ENCODE measurements around the gene TOLLIP.
"Not testable (repeated sequence)": the region's sequence is repeated elsewhere in the genome, so short reads cannot be mapped to it uniquely, and the experiment has no call there.

TOLLIP gene

GRCh38 chr11:1253103-1253485 is 56.3 kb downstream of the TOLLIP start:
- peaks cover 22% of the 10 kb centered on the region for H3K9me3 ChIP-seq (ENCODE audit: control insufficient read depth, insufficient read depth, low read length)
- TF ChIP-seq EZH2phosphoT487 (IDR thresholded peaks at IDR 0.05; ENCODE audit: borderline replicate concordance, low read length): no peak
- TF ChIP-seq CTCF (IDR thresholded peaks at IDR 0.05; ENCODE audit: low read depth, low read length, poor library complexity, severe bottlenecking): no peak
- H3K9me2 ChIP-seq (replicated peaks; ENCODE audit: control insufficient read depth, low read length): no peaks in the 10 kb centered on the region

GRCh38 chr11:1252371-1253102 is 56.9 kb downstream of the TOLLIP start:
- Histone ChIP-seq H3K27ac (ENCODE audit: low read depth, low read length) (no peak overlapping the region), H3K27me3 (ENCODE audit: control insufficient read depth, low read length) (no peaks in the 10 kb centered on the region), H3K4me2 (ENCODE audit: low read length) (no peak overlapping the region), H3K9me3 (ENCODE audit: control insufficient read depth, insufficient read depth, low read length) (peaks cover 22% of the 10 kb centered on the region), H4K20me1 (ENCODE audit: control insufficient read depth, insufficient read depth, low read depth, low read length) (no peaks in the 10 kb centered on the region), H3K79me2 (ENCODE audit: control insufficient read depth, low read length) (no peaks in the 10 kb centered on the region), H3K4me3 (ENCODE audit: low read length) (no peak overlapping the region), H3F3A (ENCODE audit: control insufficient read depth, insufficient read depth) (no peaks in the 10 kb centered on the region), H3K4me1 (ENCODE audit: control insufficient read depth, low read length) (no peaks in the 10 kb centered on the region), H3K9me2 (replicated peaks; ENCODE audit: control insufficient read depth, low read length) (no peaks in the 10 kb centered on the region), H3K36me3 (ENCODE audit: control insufficient read depth, low read length) (no peaks in the 10 kb centered on the region)
- TF ChIP-seq CTCF (IDR thresholded peaks at IDR 0.05; ENCODE audit: low read depth, low read length, poor library complexity, severe bottlenecking) (no peak), EZH2phosphoT487 (IDR thresholded peaks at IDR 0.05; ENCODE audit: borderline replicate concordance, low read length) (no peak)

More at GRCh38 chr11:1253103-1253485, 56.3 kb downstream of the TOLLIP start:
- no peaks in the 10 kb centered on the region for H3F3A ChIP-seq (ENCODE audit: control insufficient read depth, insufficient read depth)
- no peak overlapping the region for H3K4me3 ChIP-seq (ENCODE audit: low read length)
- no peak overlapping the region for H3K27ac ChIP-seq (ENCODE audit: low read depth, low read length)
- no peaks in the 10 kb centered on the region for H3K27me3 ChIP-seq (ENCODE audit: control insufficient read depth, low read length)
- no peak overlapping the region for H3K4me2 ChIP-seq (ENCODE audit: low read length)
- H3K4me1 ChIP-seq (ENCODE audit: control insufficient read depth, low read length): no peaks in the 10 kb centered on the region
- no peaks in the 10 kb centered on the region for H4K20me1 ChIP-seq (ENCODE audit: control insufficient read depth, insufficient read depth, low read depth, low read length)
- no peaks in the 10 kb centered on the region for H3K79me2 ChIP-seq (ENCODE audit: control insufficient read depth, low read length)
- H3K36me3 ChIP-seq (ENCODE audit: control insufficient read depth, low read length): no peaks in the 10 kb centered on the region

- TF ChIP-seq EZH2phosphoT487 (IDR thresholded peaks at IDR 0.05; ENCODE audit: borderline replicate concordance, low read length) (no peak), CTCF (IDR thresholded peaks at IDR 0.05; ENCODE audit: low read depth, low read length, poor library complexity, severe bottlenecking) (no peak)
- H3F3A ChIP-seq (ENCODE audit: control insufficient read depth, insufficient read depth): no peaks in the 10 kb centered on the region
- H4K20me1 ChIP-seq (ENCODE audit: control insufficient read depth, insufficient read depth, low read depth, low read length): no peaks in the 10 kb centered on the region
- no peaks in the 10 kb centered on the region for H3K27me3 ChIP-seq (ENCODE audit: control insufficient read depth, low read length)
- H3K36me3 ChIP-seq (ENCODE audit: control insufficient read depth, low read length): no peaks in the 10 kb centered on the region
- H3K79me2 ChIP-seq (ENCODE audit: control insufficient read depth, low read length): no peaks in the 10 kb centered on the region
- no peak overlapping the region for H3K4me3 ChIP-seq (ENCODE audit: low read length)
- H3K9me3 ChIP-seq (ENCODE audit: control insufficient read depth, insufficient read depth, low read length): peaks cover 22% of the 10 kb centered on the region
- no peaks in the 10 kb centered on the region for H3K9me2 ChIP-seq (replicated peaks; ENCODE audit: control insufficient read depth, low read length)
- H3K27ac ChIP-seq (ENCODE audit: low read depth, low read length): no peak overlapping the region
- no peak overlapping the region for H3K4me2 ChIP-seq (ENCODE audit: low read length)
- H3K4me1 ChIP-seq (ENCODE audit: control insufficient read depth, low read length): no peaks in the 10 kb centered on the region
Measured at GRCh38 chr11:1251236-1251770, 58.1 kb downstream of the TOLLIP start.

GRCh38 chr11:1250411-1250810 is 59.0 kb downstream of the TOLLIP start:
- H3K27ac ChIP-seq (ENCODE audit: low read depth, low read length); H3K4me2 ChIP-seq (ENCODE audit: low read length); H3K36me3 ChIP-seq (ENCODE audit: control insufficient read depth, low read length); H4K20me1 ChIP-seq (ENCODE audit: control insufficient read depth, insufficient read depth, low read depth, low read length); H3K4me3 ChIP-seq (ENCODE audit: low read length); H3F3A ChIP-seq (ENCODE audit: control insufficient read depth, insufficient read depth); H3K27me3 ChIP-seq (ENCODE audit: control insufficient read depth, low read length); H3K79me2 ChIP-seq (ENCODE audit: control insufficient read depth, low read length); H3K9me2 ChIP-seq (replicated peaks; ENCODE audit: control insufficient read depth, low read length); H3K4me1 ChIP-seq (ENCODE audit: control insufficient read depth, low read length): not testable (repeated sequence)
- H3K9me3 ChIP-seq (ENCODE audit: control insufficient read depth, insufficient read depth, low read length): peaks cover 22% of the 10 kb centered on the region

GRCh38 chr11:1248951-1249350 is 60.5 kb downstream of the TOLLIP start:
- not testable (repeated sequence) for H3K27me3 ChIP-seq (ENCODE audit: control insufficient read depth, low read length); H4K20me1 ChIP-seq (ENCODE audit: control insufficient read depth, insufficient read depth, low read depth, low read length); H3F3A ChIP-seq (ENCODE audit: control insufficient read depth, insufficient read depth); H3K9me2 ChIP-seq (replicated peaks; ENCODE audit: control insufficient read depth, low read length); H3K4me1 ChIP-seq (ENCODE audit: control insufficient read depth, low read length); H3K4me2 ChIP-seq (ENCODE audit: low read length); H3K4me3 ChIP-seq (ENCODE audit: low read length); H3K79me2 ChIP-seq (ENCODE audit: control insufficient read depth, low read length); H3K27ac ChIP-seq (ENCODE audit: low read depth, low read length); H3K36me3 ChIP-seq (ENCODE audit: control insufficient read depth, low read length)
- peaks cover 22% of the 10 kb centered on the region for H3K9me3 ChIP-seq (ENCODE audit: control insufficient read depth, insufficient read depth, low read length)

- not testable (repeated sequence) for H3K4me2 ChIP-seq (ENCODE audit: low read length)
Measured at GRCh38 chr11:1247026-1247425, 62.4 kb downstream of the TOLLIP start.

More at GRCh38 chr11:1247026-1247425, 62.4 kb downstream of the TOLLIP start:
- not testable (repeated sequence) for H3K4me3 ChIP-seq (ENCODE audit: low read length); H3K4me1 ChIP-seq (ENCODE audit: control insufficient read depth, low read length); H3F3A ChIP-seq (ENCODE audit: control insufficient read depth, insufficient read depth); H4K20me1 ChIP-seq (ENCODE audit: control insufficient read depth, insufficient read depth, low read depth, low read length); H3K27ac ChIP-seq (ENCODE audit: low read depth, low read length); H3K27me3 ChIP-seq (ENCODE audit: control insufficient read depth, low read length); H3K36me3 ChIP-seq (ENCODE audit: control insufficient read depth, low read length); H3K79me2 ChIP-seq (ENCODE audit: control insufficient read depth, low read length); H3K9me2 ChIP-seq (replicated peaks; ENCODE audit: control insufficient read depth, low read length)
- H3K9me3 ChIP-seq (ENCODE audit: control insufficient read depth, insufficient read depth, low read length): peaks cover 19% of the 10 kb centered on the region

Data from DOHH2 (cell line).